GM23338 (cell line): ENCODE data around the gene GZF1. TPM values are rescaled to one million over a fixed set of nuclear protein-coding genes. Genes with fewer than 3 reads are reported as not detected.

ENCODE experiments used
- ATAC-seq: fragments of 200-7000 bp; cut with Tn5 transposase; 3 replicates; pipeline ENCODE4 v1.9.1; 2020
- DNase-seq: peaks from one replicate; pipeline ENCODE4 v3.0.0-alpha.2; 2015; ENCODE audit warnings: low spot score
- H2AFZ ChIP-seq: fragments of 200-600 bp; sonication (generic); 2 replicates; pipeline ENCODE4 v1.8.0; 2016; ENCODE audit warnings: antibody characterized with exemption, mild to moderate bottlenecking, moderate library complexity
- H3F3A ChIP-seq: fragments of 200-600 bp; sonication (generic); replicated peaks from 2 replicates; pipeline ENCODE4 v1.8.0; 2017; ENCODE audit warnings: antibody characterized with exemption, mixed run types, low read depth
- H3K27ac ChIP-seq: fragments of 200-600 bp; sonication (generic); 2 replicates; pipeline ENCODE4 v1.6.1; 2016; ENCODE audit warnings: low read depth
- H3K27me3 ChIP-seq: fragments of 200-600 bp; sonication (generic); 2 replicates; pipeline ENCODE4 v1.8.0; 2016; ENCODE audit warnings: mild to moderate bottlenecking, mixed run types, moderate library complexity; ENCODE audit not compliant: insufficient read depth
- H3K36me3 ChIP-seq: fragments of 200-600 bp; sonication (generic); 2 replicates; pipeline ENCODE4 v1.8.0; 2016; ENCODE audit warnings: mild to moderate bottlenecking; ENCODE audit not compliant: insufficient read depth
- H3K4me1 ChIP-seq: fragments of 200-600 bp; sonication (generic); 2 replicates; pipeline ENCODE4 v1.8.0; 2016; ENCODE audit warnings: mild to moderate bottlenecking, moderate library complexity; ENCODE audit not compliant: insufficient read depth
- H3K4me2 ChIP-seq: fragments of 200-600 bp; sonication (generic); 2 replicates; pipeline ENCODE4 v1.7.1; 2017; ENCODE audit warnings: mixed run types
- H3K4me3 ChIP-seq: fragments of 200-600 bp; sonication (generic); 2 replicates; pipeline ENCODE4 v1.6.1; 2016; ENCODE audit warnings: mixed run types
- H3K79me2 ChIP-seq: fragments of 200-600 bp; sonication (generic); replicated peaks from 2 replicates; pipeline ENCODE4 v1.8.0; 2017; ENCODE audit warnings: mild to moderate bottlenecking; ENCODE audit not compliant: insufficient read depth
- H3K9me2 ChIP-seq: fragments of 200-600 bp; sonication (generic); 2 replicates; pipeline ENCODE4 v1.8.0; 2017; ENCODE audit not compliant: insufficient read depth
- H4K20me1 ChIP-seq: fragments of 200-600 bp; sonication (generic); replicated peaks from 2 replicates; pipeline ENCODE4 v1.8.0; 2017; ENCODE audit warnings: mild to moderate bottlenecking; ENCODE audit not compliant: insufficient read depth
- H3K27ac Mint-ChIP-seq: 2 replicates; pipeline ENCODE4 v1.8.0; 2020; ENCODE audit warnings: inconsistent platforms, mild to moderate bottlenecking, moderate library complexity, mixed read lengths
- H3K27me3 Mint-ChIP-seq: 3 replicates; pipeline ENCODE4 v1.8.0; 2022; ENCODE audit warnings: low read depth, mild to moderate bottlenecking, moderate library complexity, mixed read lengths, inconsistent platforms; ENCODE audit not compliant: insufficient read depth, poor library complexity
- H3K36me3 Mint-ChIP-seq: 3 replicates; pipeline ENCODE4 v1.8.0; 2021; ENCODE audit warnings: low read depth, mild to moderate bottlenecking, inconsistent platforms, moderate library complexity, mixed read lengths
- H3K4me1 Mint-ChIP-seq: 3 replicates; pipeline ENCODE4 v1.8.0; 2020; ENCODE audit warnings: mild to moderate bottlenecking, inconsistent platforms, mixed read lengths
- H3K4me3 Mint-ChIP-seq: 3 replicates; pipeline ENCODE4 v1.8.0; 2021; ENCODE audit warnings: moderate library complexity, mild to moderate bottlenecking, inconsistent platforms, mixed read lengths
- H3K9me3 Mint-ChIP-seq: 3 replicates; pipeline ENCODE4 v1.8.0; 2020; ENCODE audit warnings: moderate library complexity, mild to moderate bottlenecking, inconsistent platforms, mixed read lengths
- CREB1 ChIP-seq: fragments of 250-450 bp; sonication (Bioruptor Pico); IDR thresholded peaks from 2 replicates; pipeline ENCODE4 v1.5.0; 2020; ENCODE audit warnings: low read depth, mild to moderate bottlenecking, moderate library complexity
- CTCF ChIP-seq, 2 experiments: fragments of 200-600 bp in 1 of 2; sonication (generic) in 1 of 2; conservative IDR thresholded peaks; 2 replicates each; pipeline versions ENCODE4 v1.5.1 to v1.6.1; 2016 to 2017; ENCODE audit warnings: antibody characterized with exemption in 2 of 2, low read depth in 2 of 2, mild to moderate bottlenecking in 2 of 2, moderate library complexity in 1 of 2
- ETS1 ChIP-seq: IDR thresholded peaks from 2 replicates; pipeline ENCODE4 v1.6.1; 2016; ENCODE audit warnings: antibody characterized with exemption
- EZH2 ChIP-seq: fragments of 200-600 bp; sonication (generic); IDR thresholded peaks from one replicate; pipeline ENCODE4 v1.8.0; 2017; ENCODE audit warnings: antibody characterized with exemption, mild to moderate bottlenecking, low read depth; ENCODE audit not compliant: unreplicated experiment
- JUNB ChIP-seq: IDR thresholded peaks from one replicate; pipeline ENCODE4 v1.6.1; 2016; ENCODE audit warnings: antibody characterized with exemption; ENCODE audit not compliant: unreplicated experiment
- NANOG ChIP-seq: IDR thresholded peaks from 2 replicates; pipeline ENCODE4 v1.6.1; 2016; ENCODE audit warnings: antibody characterized with exemption, borderline replicate concordance
- POLR2AphosphoS5 ChIP-seq: IDR thresholded peaks from 2 replicates; pipeline ENCODE4 v1.6.1; 2016; ENCODE audit warnings: antibody characterized with exemption, low read depth
- REST ChIP-seq: IDR thresholded peaks from one replicate; pipeline ENCODE4 v1.6.1; 2018; ENCODE audit warnings: antibody characterized with exemption; ENCODE audit not compliant: unreplicated experiment
- STAT1 ChIP-seq: IDR thresholded peaks from one replicate; pipeline ENCODE4 v1.6.1; 2016; ENCODE audit warnings: antibody characterized with exemption; ENCODE audit not compliant: unreplicated experiment
- ZNF114 ChIP-seq: fragments of 250-450 bp; sonication (Bioruptor Pico); IDR thresholded peaks from 2 replicates; pipeline ENCODE4 v1.5.0; 2020; ENCODE audit warnings: mild to moderate bottlenecking, moderate library complexity
- ZNF331 ChIP-seq: fragments of 250-450 bp; sonication (Bioruptor Pico); IDR thresholded peaks from 2 replicates; pipeline ENCODE4 v1.5.0; 2020; ENCODE audit warnings: low read depth, mild to moderate bottlenecking, moderate library complexity
- ZNF462 ChIP-seq: fragments of 250-450 bp; sonication (Bioruptor Pico); IDR thresholded peaks from 2 replicates; pipeline ENCODE4 v1.5.0; 2020; ENCODE audit warnings: mild to moderate bottlenecking, moderate library complexity
- polyA plus RNA-seq: library from polyadenylated mRNA; unstranded; fragments of >200 nt; fragmentation: Nextera tagmentation; extraction: Ambion mirVana; gene quantifications from 2 replicates; pipeline ENCODE4 v1.2.1, GENCODE V29; 2016
- total RNA-seq: library from RNA; depleted of rRNA; stranded (reverse); fragments of >200 nt; shearing (Covaris generic); gene quantifications from 2 replicates; pipeline ENCODE4 v1.2.3, GENCODE V29; 2014

GZF1 gene
- total and polyA plus RNA-seq, 2 experiments from 2014 or later: 4.2 to 15.7 TPM

GRCh38 chr20:23366384-23366783 is 4.4 kb downstream of the GZF1 start:
- Histone ChIP-seq H3K27me3 (no peaks in the 10 kb centered on the region), H3K4me2 (peak overlapping the region; percentile 32; the same call in 1 of the 2 replicates), H4K20me1 (peaks cover 30% of the 10 kb centered on the region), H3K36me3 (peaks cover 14% of the 10 kb centered on the region; the same call in 1 of the 2 replicates), H3F3A (peaks cover 4% of the 10 kb centered on the region; the same call in 1 of the 2 replicates), H3K4me3 (no peak overlapping the region), H3K27ac (no peak overlapping the region), H3K4me1 (peaks cover 13% of the 10 kb centered on the region; the same call in 1 of the 2 replicates), H3K79me2 (peaks cover 58% of the 10 kb centered on the region), H3K9me2 (no peaks in the 10 kb centered on the region), H2AFZ (no peak overlapping the region)
- Mint-ChIP-seq H3K4me3 (no peak overlapping the region; the same call in 2 of the 3 replicates), H3K27ac (no peak overlapping the region), H3K4me1 (peaks cover 23% of the 10 kb centered on the region), H3K36me3 (peaks cover 49% of the 10 kb centered on the region), H3K9me3 (no peaks in the 10 kb centered on the region), H3K27me3 (peaks cover 22% of the 10 kb centered on the region)
- TF ChIP-seq POLR2AphosphoS5: no peak
- TF ChIP-seq EZH2: no peak
- TF ChIP-seq JUNB: no peak
- no peak for TF ChIP-seq REST
- no peak for TF ChIP-seq CREB1 (CRISPR knock-in tag)
- no peak for TF ChIP-seq ZNF462 (CRISPR knock-in tag)
- TF ChIP-seq NANOG: no peak
- TF ChIP-seq STAT1: no peak
- TF ChIP-seq CTCF (conservative IDR thresholded peaks at IDR 0.05; ENCODE audit: low read depth in 2 of 2): no peak
- TF ChIP-seq ETS1: no peak
- TF ChIP-seq ZNF331: no peak
- TF ChIP-seq ZNF114 (CRISPR knock-in tag): no peak
- DNase-seq (no peak), ATAC-seq (no peak)
